ENCODE measurements around the gene PCNX2.

Gene PCNX2

DNA sequence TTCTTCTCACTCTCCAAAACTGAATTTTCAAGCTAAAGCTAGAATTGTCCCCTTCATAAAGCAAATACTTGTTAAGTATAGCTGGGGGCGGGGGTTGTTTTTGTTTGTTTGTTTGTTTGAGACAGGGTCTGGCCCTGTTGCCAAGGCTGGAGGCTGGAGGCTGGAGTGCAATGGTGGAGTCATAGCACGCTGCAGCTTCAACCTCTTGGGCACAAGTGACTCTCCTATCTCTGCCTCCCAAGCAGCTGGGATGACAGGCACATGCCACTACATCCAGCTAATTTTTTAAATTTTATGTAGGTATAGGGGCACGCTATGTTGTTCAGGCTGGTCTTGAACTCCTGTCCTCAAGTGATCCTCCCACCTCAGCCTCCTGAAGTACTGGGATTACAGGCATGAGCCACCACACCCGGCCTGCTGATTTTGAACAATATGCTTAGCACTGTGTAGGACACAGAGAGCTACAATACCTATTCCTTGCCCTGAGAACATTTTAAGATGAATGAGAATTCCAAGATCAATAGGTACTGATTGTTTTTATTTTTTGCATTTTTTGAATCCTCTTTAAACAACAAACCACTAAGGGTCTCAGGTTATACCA, 42.2 kb downstream of the PCNX2 start:
- Mint-ChIP-seq H3K27ac (no peak overlapping the region), H3K4me1 (no peaks in the 10 kb centered on the region), H3K4me3 (no peak overlapping the region), H3K36me3 (peaks cover 20% of the 10 kb centered on the region), H3K9me3 (no peaks in the 10 kb centered on the region), H3K27me3 (no peaks in the 10 kb centered on the region)

DNA sequence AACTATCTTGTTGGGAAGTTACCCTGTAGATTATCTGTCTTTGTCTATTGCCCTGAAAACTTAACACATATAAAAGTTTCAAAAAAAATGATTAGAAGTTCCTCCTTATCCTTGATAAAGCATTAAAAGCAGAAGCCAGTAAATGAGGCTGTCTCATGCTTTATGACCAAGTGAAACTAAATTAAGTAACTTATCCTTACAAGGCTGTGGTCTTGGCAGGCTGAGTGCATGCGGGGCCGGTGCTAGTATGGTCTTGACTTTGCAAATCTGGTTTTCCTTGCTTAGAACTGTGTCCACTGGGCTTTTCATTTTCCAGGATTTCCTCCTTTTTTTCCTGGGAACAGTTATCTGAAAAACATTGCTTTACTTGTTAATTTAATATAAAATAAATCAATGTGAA, 43.1 kb downstream of the PCNX2 start:
- Mint-ChIP-seq H3K36me3 (peaks cover 17% of the 10 kb centered on the region), H3K4me3 (no peak overlapping the region), H3K27me3 (no peaks in the 10 kb centered on the region), H3K27ac (no peak overlapping the region), H3K9me3 (no peaks in the 10 kb centered on the region), H3K4me1 (no peaks in the 10 kb centered on the region)

DNA sequence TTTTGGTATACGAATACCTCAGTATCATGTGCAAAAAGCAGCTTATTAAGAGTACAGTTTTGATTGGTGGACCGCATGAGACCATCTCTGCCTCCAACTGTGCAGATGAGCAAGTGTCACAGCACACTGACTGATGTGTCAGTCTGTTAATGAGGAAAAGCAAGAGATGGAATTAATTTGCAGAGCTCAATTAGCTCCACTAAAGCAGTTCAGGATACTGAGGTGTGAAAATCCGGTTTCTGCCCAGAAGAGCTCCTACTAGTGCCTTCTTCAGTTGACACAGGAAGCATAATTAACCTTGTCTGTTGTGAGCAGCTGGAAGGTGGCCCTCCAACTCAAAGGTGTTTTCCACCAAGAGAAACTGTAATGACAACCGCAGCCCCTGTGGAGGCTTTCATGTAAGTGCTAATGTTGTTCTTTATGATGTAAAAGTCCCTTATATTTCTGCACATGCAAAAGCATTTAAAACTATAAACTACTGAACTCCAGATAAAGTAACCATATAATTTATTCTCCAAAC, 44.3 kb downstream of the PCNX2 start:
- no peak overlapping the region for H3K27ac Mint-ChIP-seq
- H3K4me3 Mint-ChIP-seq: no peak overlapping the region
- no peaks in the 10 kb centered on the region for H3K4me1 Mint-ChIP-seq
- peaks cover 16% of the 10 kb centered on the region for H3K36me3 Mint-ChIP-seq
- no peaks in the 10 kb centered on the region for H3K27me3 Mint-ChIP-seq
- no peaks in the 10 kb centered on the region for H3K9me3 Mint-ChIP-seq

DNA sequence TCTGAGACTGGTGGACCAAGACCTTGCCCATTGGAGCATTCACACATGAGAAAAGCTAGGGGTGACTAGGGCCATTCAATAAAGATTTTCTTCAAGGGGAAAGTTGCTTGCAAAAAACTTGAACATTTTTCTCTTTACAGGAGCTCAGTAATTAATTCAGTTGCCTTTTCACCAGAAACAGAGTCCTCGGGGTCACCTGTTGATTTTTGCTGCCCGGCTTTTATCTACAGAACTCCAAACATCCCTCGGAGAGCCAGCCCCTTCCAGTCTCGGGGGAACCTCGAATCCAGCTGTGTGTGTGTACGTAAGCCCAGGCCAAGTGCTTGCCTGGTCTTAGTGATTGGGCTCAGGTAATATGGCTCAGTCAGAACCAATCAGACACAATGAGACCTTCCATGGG, 47.5 kb downstream of the PCNX2 start:
- Mint-ChIP-seq H3K9me3 (no peaks in the 10 kb centered on the region), H3K4me1 (no peaks in the 10 kb centered on the region), H3K36me3 (peaks cover 23% of the 10 kb centered on the region), H3K4me3 (no peak overlapping the region), H3K27ac (no peak overlapping the region), H3K27me3 (no peaks in the 10 kb centered on the region)

DNA sequence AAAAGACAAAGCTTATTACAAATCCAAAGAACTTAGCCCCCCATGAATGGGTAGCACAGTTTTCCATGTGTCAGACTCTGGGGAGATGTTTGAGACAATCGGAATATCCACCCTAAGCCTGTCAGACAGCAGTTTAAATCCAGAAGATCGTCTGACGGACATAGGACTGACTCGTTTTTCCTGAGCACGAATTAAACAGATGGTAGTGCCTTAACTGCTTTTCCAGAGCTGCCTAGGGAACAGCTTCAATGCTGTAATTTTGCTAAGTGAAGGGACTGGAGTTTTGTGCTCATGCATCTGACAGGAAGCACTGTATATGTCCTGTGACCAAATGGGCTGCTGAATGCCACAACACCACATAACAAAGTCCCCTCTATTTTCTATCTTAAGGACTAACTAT, 48.6 kb downstream of the PCNX2 start:
- Mint-ChIP-seq H3K4me3 (no peak overlapping the region), H3K36me3 (peaks cover 23% of the 10 kb centered on the region), H3K4me1 (no peaks in the 10 kb centered on the region), H3K27me3 (no peaks in the 10 kb centered on the region), H3K27ac (no peak overlapping the region), H3K9me3 (no peaks in the 10 kb centered on the region)

DNA sequence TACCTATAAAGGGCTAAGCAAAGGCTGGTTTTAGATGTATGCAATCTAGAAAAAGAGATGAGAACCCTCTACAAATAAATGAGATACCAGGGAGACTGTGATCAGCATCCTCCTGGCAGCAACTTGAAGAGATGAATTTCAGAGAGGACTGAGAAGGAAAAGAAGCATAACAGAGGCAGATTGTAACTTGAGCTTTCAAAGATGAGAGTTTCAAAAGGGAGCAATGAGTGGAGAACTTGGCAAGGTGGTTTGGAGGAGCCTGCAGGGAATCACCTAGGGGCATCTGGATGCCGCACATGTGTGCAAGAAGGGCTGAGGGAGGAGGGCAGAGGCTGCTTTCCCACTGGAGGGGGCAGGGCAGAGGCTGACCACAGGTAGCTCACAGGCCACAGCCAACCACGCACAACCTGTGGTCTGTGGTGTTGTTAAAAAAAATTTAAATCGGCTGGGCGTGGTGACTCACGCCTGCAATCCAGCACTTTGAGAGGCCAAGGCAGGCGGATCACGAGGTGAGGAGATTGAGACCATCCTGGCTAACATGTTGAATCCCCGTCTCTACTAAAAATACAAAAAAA, 50.2 kb downstream of the PCNX2 start:
- Mint-ChIP-seq H3K4me3 (no peak overlapping the region), H3K27me3 (no peaks in the 10 kb centered on the region), H3K9me3 (no peaks in the 10 kb centered on the region), H3K27ac (peak overlapping the region; percentile 76), H3K36me3 (peaks cover 17% of the 10 kb centered on the region), H3K4me1 (no peaks in the 10 kb centered on the region)

DNA sequence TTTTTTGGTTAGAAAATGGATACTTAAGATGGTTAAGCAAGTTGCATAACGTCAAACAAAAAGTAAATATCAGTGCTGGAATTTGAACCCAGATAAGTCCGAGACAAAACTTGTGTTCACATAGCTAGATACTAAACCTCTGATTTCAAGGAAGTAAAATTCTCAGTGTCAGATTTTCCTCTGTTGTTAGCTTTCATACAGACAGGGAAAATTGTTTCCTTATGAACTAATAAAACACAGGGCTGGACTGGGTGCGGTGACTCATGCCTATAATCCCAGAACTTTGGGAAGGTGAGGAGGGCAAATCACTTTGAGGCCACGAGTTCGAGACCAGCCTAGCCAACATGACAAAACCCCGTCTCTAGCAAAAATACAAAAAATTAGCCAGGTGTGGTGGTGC, 51.3 kb downstream of the PCNX2 start:
- Mint-ChIP-seq H3K9me3 (no peaks in the 10 kb centered on the region), H3K27ac (no peak overlapping the region), H3K4me3 (no peak overlapping the region), H3K27me3 (no peaks in the 10 kb centered on the region), H3K4me1 (no peaks in the 10 kb centered on the region), H3K36me3 (peaks cover 13% of the 10 kb centered on the region)

DNA sequence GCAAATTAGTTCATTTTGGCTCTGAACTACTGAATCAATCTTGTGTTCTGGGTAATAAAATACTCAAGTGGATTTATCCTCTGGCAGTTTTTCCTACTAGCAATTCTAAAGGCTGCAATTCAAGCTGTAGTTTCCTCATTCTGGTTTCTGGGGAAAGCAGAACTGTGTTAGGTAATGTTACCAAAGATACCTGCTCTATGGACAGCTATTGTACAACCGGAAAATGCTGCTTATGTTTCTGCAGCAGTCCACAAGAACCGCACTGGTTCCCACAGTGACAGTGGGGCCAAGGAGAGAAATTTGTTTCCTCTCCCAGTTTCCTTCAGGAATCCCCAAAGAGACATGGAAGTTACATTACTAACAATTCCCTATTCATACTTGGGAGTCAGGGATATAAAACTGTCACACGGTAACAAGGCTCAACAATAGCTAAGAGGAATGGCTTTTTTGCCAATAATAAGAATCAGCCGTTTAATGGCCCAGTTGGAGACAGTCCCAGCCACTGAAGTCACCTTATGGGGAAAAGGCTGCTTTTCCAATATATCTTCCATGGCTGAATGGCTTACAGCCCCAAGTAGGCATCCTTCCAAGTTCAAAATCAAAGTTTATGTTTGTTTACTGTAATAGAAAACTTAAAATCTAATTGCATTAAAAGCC, 52.6 kb downstream of the PCNX2 start:
- Mint-ChIP-seq H3K9me3 (no peaks in the 10 kb centered on the region), H3K27ac (no peak overlapping the region), H3K4me3 (no peak overlapping the region), H3K4me1 (no peaks in the 10 kb centered on the region), H3K27me3 (no peaks in the 10 kb centered on the region), H3K36me3 (peaks cover 9% of the 10 kb centered on the region)

DNA sequence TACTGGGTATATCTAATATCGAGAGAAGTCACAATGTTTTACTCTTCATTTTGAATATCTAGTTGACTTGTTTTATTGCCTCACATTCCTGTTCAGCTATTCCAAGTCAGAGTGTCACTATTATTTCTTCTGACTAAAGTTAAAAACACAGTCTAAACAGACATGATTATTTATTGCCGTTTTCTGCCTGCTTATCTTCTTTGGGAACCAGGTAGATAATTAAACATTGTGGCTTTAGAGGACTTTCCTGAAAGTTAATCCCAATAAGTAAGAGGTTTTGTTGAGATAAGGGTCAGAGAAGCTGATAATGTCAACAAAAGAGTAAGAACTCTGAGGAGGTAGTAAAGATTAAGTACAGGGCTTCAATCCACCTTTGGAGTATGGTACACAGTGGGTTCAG, 53.8 kb downstream of the PCNX2 start:
- H3K4me3 Mint-ChIP-seq: no peak overlapping the region
- peaks cover 7% of the 10 kb centered on the region for H3K36me3 Mint-ChIP-seq
- no peak overlapping the region for H3K27ac Mint-ChIP-seq
- H3K27me3 Mint-ChIP-seq: no peaks in the 10 kb centered on the region
- no peaks in the 10 kb centered on the region for H3K9me3 Mint-ChIP-seq
- H3K4me1 Mint-ChIP-seq: no peaks in the 10 kb centered on the region

DNA sequence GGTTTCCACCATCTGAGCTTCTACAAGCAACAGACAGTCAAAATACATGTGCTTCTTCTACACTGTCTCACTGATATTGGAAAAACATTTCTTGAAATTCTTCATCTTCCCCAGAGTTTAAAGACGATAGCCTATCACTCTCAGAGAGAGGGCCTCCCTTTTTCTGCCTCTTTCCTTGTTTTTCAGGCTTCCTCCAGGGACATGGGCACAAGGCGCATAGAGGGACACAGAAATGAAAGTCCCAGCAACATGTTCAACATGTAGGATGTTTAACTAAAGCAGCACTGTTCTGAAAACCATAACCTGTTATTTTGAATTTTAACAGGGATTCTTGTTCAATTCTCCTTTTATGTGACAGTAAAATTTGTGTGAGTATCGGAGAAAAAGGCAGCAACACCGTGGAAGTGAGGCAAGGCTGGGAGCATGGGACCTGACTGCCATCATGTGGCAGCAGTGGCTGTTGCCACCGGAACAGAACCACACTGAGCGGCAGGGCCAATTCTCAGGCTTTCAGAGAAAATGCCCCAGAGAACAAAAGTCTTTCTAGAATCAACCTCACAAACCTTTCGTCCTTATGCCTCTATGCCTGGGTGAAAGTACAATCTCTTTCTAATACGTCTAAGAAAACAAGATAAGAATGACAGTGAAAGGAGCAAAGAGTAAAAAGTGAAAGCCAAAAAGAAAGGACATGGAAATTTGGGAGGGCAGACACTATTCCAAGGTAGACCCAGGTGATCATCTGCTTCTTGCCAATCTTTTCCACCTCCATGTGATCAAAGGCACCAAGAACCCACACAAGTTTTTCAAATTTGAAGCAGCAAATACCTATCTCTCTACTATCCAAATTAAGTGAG, 54.5 kb downstream of the PCNX2 start:
- Mint-ChIP-seq H3K4me1 (no peaks in the 10 kb centered on the region), H3K4me3 (no peak overlapping the region), H3K9me3 (no peaks in the 10 kb centered on the region), H3K27me3 (no peaks in the 10 kb centered on the region), H3K36me3 (peaks cover 8% of the 10 kb centered on the region), H3K27ac (no peak overlapping the region)

DNA sequence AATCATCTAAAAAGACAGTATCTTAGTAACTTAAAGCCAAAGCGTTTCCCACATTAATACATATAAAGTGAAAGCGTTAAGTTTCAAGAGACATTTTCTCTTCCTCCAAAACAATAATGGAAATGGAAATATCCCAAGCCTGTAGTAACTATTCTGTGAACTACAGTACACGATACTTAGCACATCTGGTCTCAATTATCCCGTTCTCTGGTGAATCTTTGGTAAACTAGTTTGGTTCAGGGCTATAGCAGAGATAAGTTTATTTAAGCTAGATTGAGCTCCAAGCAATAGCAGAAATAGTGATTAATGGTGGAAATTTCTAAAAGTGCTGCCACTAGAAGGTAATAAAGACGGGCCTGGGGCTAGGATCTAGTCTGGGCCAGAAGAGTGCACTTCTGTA, 55.2 kb downstream of the PCNX2 start:
- H3K9me3 Mint-ChIP-seq: no peaks in the 10 kb centered on the region
- no peaks in the 10 kb centered on the region for H3K4me1 Mint-ChIP-seq
- H3K4me3 Mint-ChIP-seq: no peak overlapping the region
- H3K36me3 Mint-ChIP-seq: peaks cover 10% of the 10 kb centered on the region
- H3K27ac Mint-ChIP-seq: no peak overlapping the region
- H3K27me3 Mint-ChIP-seq: no peaks in the 10 kb centered on the region

DNA sequence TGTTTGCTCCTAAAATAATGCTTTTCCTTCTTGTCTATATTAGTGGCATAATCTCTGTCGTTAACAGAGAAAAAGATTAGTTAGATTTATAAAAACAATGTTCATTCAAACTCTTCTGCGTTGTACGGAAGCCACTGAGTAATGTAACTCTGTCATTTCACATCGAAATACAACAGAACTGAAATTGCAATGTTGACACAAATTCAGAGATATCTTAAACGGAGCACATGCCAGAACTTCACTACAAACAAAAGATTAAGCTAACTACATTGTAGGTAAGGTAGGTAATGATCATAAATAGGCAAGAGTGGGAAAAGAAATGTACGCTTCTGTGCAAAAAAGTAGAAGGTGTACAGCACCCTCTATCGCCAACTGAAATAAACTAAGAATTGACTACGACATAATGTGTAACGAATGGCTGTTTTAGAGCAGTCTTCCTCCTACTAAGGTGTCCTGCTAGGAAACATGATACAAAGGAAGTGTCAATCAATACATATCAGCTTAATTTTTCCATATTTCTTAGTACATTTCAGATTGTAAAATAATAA, 56.6 kb downstream of the PCNX2 start:
- Mint-ChIP-seq H3K27ac (no peak overlapping the region), H3K27me3 (no peaks in the 10 kb centered on the region), H3K36me3 (peaks cover 5% of the 10 kb centered on the region), H3K9me3 (no peaks in the 10 kb centered on the region), H3K4me3 (no peak overlapping the region), H3K4me1 (no peaks in the 10 kb centered on the region)

DNA sequence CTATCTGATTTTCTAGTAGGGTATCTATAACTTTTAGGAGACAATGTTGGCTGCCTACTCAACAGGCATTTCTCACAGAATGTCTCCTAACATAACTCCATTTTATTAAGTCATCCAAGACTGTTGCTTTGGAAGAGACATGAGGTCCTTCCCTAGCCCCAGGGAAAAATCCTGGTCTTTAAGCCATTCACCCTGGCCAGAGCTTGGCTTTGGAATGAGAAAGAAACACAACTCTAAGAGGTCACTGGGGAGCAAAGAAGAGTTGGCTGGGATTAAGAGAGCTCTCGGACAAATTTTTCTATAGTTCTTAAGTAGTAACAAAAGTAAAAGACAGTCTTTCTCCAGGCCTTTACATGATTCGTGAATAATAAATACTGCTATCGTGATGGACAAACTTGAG, 57.9 kb downstream of the PCNX2 start:
- H3K4me1 Mint-ChIP-seq: no peaks in the 10 kb centered on the region
- no peaks in the 10 kb centered on the region for H3K27me3 Mint-ChIP-seq
- peaks cover 8% of the 10 kb centered on the region for H3K36me3 Mint-ChIP-seq
- H3K4me3 Mint-ChIP-seq: no peak overlapping the region
- H3K9me3 Mint-ChIP-seq: no peaks in the 10 kb centered on the region
- H3K27ac Mint-ChIP-seq: no peak overlapping the region

DNA sequence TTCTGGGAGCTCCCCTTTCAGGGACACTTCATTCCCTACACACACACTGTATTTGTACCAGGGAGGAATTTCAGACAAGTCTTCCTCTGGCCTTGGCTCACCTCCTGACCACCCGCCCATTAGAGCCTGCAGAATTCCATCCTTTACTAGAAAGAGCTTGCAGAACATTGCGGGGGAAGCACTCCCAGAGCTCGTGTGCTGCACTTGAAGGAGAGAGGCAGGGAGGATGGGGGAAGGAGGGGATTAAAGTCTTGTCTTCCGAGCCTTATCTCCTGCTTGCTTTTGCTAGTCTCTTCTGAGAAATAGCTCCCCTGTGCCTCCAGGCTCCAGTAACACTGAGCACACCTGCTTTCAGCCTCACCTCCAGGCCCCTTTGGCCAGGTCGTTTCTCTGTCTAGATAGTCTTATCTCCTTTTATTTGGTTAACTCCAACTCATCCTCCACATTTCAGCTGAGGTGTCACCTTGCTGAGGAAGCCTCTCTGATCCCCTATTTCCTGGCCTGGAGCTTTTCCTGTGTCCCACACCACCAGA, 62.0 kb downstream of the PCNX2 start:
- H3K9me3 Mint-ChIP-seq: no peaks in the 10 kb centered on the region
- peaks cover 10% of the 10 kb centered on the region for H3K36me3 Mint-ChIP-seq
- H3K4me3 Mint-ChIP-seq: no peak overlapping the region
- no peaks in the 10 kb centered on the region for H3K27me3 Mint-ChIP-seq
- H3K27ac Mint-ChIP-seq: no peak overlapping the region
- H3K4me1 Mint-ChIP-seq: no peaks in the 10 kb centered on the region

DNA sequence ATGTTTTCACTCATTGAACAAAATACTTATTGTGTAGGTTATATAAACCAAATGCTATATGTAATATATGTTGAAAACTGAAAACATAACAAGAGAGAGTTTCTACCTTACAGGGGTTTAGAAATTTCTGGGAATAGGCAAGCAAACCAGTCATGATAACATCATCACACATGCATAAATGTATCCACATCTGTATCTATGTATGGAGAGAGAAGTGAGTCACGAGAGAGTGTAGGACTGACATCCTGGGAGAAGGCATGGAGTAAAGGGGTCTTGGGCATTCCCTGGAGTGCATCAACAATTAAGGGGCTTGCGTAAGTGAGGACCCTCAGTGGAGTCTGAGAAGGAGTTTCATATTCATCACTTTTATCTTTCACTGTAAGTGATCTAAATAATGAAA, 65.5 kb downstream of the PCNX2 start:
- Mint-ChIP-seq H3K27ac (no peak overlapping the region), H3K4me1 (no peaks in the 10 kb centered on the region), H3K4me3 (no peak overlapping the region), H3K27me3 (no peaks in the 10 kb centered on the region), H3K9me3 (no peaks in the 10 kb centered on the region), H3K36me3 (peaks cover 20% of the 10 kb centered on the region)
